ENCODE results near the gene ENTPD1. TPM values are rescaled to one million over a fixed set of nuclear protein-coding genes. Genes with fewer than 3 reads are reported as not detected.

Gene ENTPD1
- total and polyA plus RNA-seq, 2 experiments from 2014 or later = 1.5 to 8.9 TPM

DNA sequence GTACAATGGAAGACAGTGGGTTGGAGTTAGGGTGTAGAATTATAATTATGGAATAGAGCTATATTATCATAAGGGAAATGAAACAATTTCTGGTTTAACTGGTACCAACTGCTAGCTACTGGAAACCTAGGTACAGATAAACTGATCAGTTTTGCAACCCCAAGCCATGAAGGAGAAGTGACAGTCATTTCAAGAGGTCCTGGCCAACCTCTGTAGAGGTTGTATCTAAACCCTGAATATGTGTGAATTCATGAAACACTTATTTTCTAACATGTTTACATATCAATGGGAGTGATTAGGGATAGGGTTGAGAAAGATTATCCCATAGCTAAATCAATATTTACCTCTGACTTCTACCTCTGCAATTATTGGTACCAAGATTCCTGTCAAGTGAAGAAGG is 121.9 kb downstream of the ENTPD1 start:
- Histone ChIP-seq H2AFZ (no peak overlapping the region), H3K4me2 (no peak overlapping the region), H3K36me3 (replicated peaks; ENCODE audit: insufficient read depth, low read depth) (peaks cover 7% of the 10 kb centered on the region), H4K20me1 (ENCODE audit: insufficient read depth, poor library complexity, severe bottlenecking) (no peaks in the 10 kb centered on the region), H3K9me3 (ENCODE audit: low read depth) (no peaks in the 10 kb centered on the region), H3K4me3 (no peak overlapping the region), H3K9me2 (replicated peaks; ENCODE audit: insufficient read depth) (no peaks in the 10 kb centered on the region), H3K79me2 (no peaks in the 10 kb centered on the region), H3K4me1 (ENCODE audit: insufficient read depth) (no peaks in the 10 kb centered on the region), H3K27me3 (no peaks in the 10 kb centered on the region), H3K27ac (no peak overlapping the region)
- no peak for DNase-seq (ENCODE audit: low spot score)
- no peak for TF ChIP-seq EZH2phosphoT487 (IDR thresholded peaks at IDR 0.05; ENCODE audit: low read depth, severe bottlenecking, unreplicated experiment)
- TF ChIP-seq, protein P1, sequence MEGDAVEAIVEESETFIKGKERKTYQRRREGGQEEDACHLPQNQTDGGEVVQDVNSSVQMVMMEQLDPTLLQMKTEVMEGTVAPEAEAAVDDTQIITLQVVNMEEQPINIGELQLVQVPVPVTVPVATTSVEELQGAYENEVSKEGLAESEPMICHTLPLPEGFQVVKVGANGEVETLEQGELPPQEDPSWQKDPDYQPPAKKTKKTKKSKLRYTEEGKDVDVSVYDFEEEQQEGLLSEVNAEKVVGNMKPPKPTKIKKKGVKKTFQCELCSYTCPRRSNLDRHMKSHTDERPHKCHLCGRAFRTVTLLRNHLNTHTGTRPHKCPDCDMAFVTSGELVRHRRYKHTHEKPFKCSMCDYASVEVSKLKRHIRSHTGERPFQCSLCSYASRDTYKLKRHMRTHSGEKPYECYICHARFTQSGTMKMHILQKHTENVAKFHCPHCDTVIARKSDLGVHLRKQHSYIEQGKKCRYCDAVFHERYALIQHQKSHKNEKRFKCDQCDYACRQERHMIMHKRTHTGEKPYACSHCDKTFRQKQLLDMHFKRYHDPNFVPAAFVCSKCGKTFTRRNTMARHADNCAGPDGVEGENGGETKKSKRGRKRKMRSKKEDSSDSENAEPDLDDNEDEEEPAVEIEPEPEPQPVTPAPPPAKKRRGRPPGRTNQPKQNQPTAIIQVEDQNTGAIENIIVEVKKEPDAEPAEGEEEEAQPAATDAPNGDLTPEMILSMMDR (IDR thresholded peaks at IDR 0.05; ENCODE audit: poor library complexity) = no peak
- TF ChIP-seq EZH2 (IDR thresholded peaks at IDR 0.05; ENCODE audit: borderline replicate concordance) = no peak

DNA sequence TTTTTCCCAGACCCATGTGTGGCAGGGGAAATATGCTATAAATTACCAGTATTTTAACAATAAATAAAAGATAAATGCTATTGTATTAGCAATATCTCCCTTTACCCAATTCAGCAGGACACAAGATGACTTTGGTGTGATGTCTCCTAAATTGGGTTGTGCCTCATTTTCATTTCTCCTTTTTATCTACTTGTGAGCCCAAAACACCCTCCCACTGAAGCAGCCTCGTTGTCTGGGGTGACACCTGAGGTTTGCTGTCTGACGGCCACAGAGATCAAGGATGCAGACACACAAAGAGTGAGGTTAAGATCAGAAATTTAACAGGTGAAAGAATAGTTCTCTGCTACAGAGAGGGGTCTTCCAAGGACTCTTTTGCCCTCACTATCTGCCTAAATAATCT is 124.7 kb downstream of the ENTPD1 start:
- WGBS (ENCODE audit: low lambda C conversion rate, missing lambda C conversion rate) = 86% methylated on average over 2 of the region's 2 CpGs
- Histone ChIP-seq H3K4me2 (no peak overlapping the region), H2AFZ (no peak overlapping the region), H3K4me3 (no peak overlapping the region), H3K36me3 (replicated peaks; ENCODE audit: insufficient read depth, low read depth) (peaks cover 7% of the 10 kb centered on the region), H3K27ac (no peak overlapping the region), H3K9me3 (ENCODE audit: low read depth) (no peaks in the 10 kb centered on the region), H3K9me2 (replicated peaks; ENCODE audit: insufficient read depth) (no peaks in the 10 kb centered on the region), H4K20me1 (ENCODE audit: insufficient read depth, poor library complexity, severe bottlenecking) (no peaks in the 10 kb centered on the region), H3K4me1 (ENCODE audit: insufficient read depth) (no peaks in the 10 kb centered on the region), H3K27me3 (no peaks in the 10 kb centered on the region), H3K79me2 (no peaks in the 10 kb centered on the region)
- no peak for DNase-seq (ENCODE audit: low spot score)
- TF ChIP-seq EZH2phosphoT487 (IDR thresholded peaks at IDR 0.05; ENCODE audit: low read depth, severe bottlenecking, unreplicated experiment) (no peak), EZH2 (IDR thresholded peaks at IDR 0.05; ENCODE audit: borderline replicate concordance) (no peak)
- TF ChIP-seq, protein P1 (IDR thresholded peaks at IDR 0.05; ENCODE audit: poor library complexity) = no peak

DNA sequence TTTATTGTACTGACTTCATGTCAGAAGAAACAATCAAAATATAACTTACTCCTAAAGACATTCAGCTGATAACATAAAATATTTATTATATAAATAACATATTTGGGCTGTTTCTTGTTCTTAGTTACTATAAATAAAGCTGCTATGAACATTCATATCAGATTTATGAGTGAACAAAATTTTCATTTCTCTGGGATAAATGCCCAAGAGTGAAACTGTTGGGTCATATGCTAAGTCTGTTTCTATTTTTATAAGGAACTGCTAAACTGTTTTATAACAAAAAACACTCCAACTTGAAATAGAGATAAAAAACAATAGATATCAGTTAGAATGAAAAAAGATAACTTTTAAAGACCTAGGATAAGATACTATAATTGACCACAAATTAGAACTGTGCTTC is 125.4 kb downstream of the ENTPD1 start:
- H3K9me2 ChIP-seq (replicated peaks; ENCODE audit: insufficient read depth) = no peaks in the 10 kb centered on the region
- H3K4me3 ChIP-seq = no peak overlapping the region
- no peak for TF ChIP-seq EZH2 (IDR thresholded peaks at IDR 0.05; ENCODE audit: borderline replicate concordance)
- TF ChIP-seq, protein P1 (IDR thresholded peaks at IDR 0.05; ENCODE audit: poor library complexity) = no peak
- TF ChIP-seq EZH2phosphoT487 (IDR thresholded peaks at IDR 0.05; ENCODE audit: low read depth, severe bottlenecking, unreplicated experiment) = no peak
- H4K20me1 ChIP-seq (ENCODE audit: insufficient read depth, poor library complexity, severe bottlenecking) = no peaks in the 10 kb centered on the region
- DNase-seq (ENCODE audit: low spot score) = no peak
- H3K4me1 ChIP-seq (ENCODE audit: insufficient read depth) = no peaks in the 10 kb centered on the region
- no peaks in the 10 kb centered on the region for H3K27me3 ChIP-seq
- H3K36me3 ChIP-seq (replicated peaks; ENCODE audit: insufficient read depth, low read depth) = peaks cover under 1% of the 10 kb centered on the region
- no peaks in the 10 kb centered on the region for H3K9me3 ChIP-seq (ENCODE audit: low read depth)
- no peaks in the 10 kb centered on the region for H3K79me2 ChIP-seq
- no peak overlapping the region for H3K27ac ChIP-seq
- H2AFZ ChIP-seq = no peak overlapping the region
- no peak overlapping the region for H3K4me2 ChIP-seq

DNA sequence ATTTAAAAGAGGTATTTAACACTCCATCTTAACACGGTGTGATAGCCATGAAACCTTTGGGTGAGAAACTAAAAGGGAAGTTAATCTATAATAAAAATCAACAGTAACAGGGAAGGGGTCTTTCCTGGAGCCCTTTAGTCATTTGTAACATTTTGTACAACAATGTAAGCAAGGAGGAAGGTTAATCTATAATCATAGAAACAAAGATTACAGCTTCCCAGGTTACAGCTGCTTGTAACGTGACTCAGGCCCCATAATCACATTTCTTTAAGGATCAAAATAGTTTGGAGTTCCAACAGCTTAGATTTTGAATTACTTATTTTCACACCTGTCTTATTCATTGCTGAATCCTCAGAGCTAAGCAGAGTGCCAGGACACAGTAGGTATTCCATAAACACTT is 133.9 kb downstream of the ENTPD1 start:
- H2AFZ ChIP-seq = no peak overlapping the region
- H3K4me1 ChIP-seq (ENCODE audit: insufficient read depth) = no peaks in the 10 kb centered on the region
- H3K9me3 ChIP-seq (ENCODE audit: low read depth) = no peaks in the 10 kb centered on the region
- H3K9me2 ChIP-seq (replicated peaks; ENCODE audit: insufficient read depth) = no peaks in the 10 kb centered on the region
- H3K79me2 ChIP-seq = no peaks in the 10 kb centered on the region
- H3K27me3 ChIP-seq = no peaks in the 10 kb centered on the region
- no peak overlapping the region for H3K4me2 ChIP-seq
- no peaks in the 10 kb centered on the region for H4K20me1 ChIP-seq (ENCODE audit: insufficient read depth, poor library complexity, severe bottlenecking)
- WGBS (ENCODE audit: low lambda C conversion rate, missing lambda C conversion rate) = 52% methylated on average over 2 of the region's 2 CpGs
- H3K4me3 ChIP-seq = no peak overlapping the region
- H3K36me3 ChIP-seq (replicated peaks; ENCODE audit: insufficient read depth, low read depth) = no peaks in the 10 kb centered on the region
- H3K27ac ChIP-seq = peak overlapping the region; percentile 6
- DNase-seq (ENCODE audit: low spot score) = no peak
- TF ChIP-seq EZH2 (IDR thresholded peaks at IDR 0.05; ENCODE audit: borderline replicate concordance) (no peak), EZH2phosphoT487 (IDR thresholded peaks at IDR 0.05; ENCODE audit: low read depth, severe bottlenecking, unreplicated experiment) (no peak)
- TF ChIP-seq, protein P1 (IDR thresholded peaks at IDR 0.05; ENCODE audit: poor library complexity) = no peak

Data from hepatocyte (in vitro differentiated cells).